NCI-H128 (cell line): ENCODE results near the gene RASA2.

Experiments
- DNase-seq: peaks from one replicate; lab custom pipeline; 2025; ENCODE audit not compliant: unreplicated experiment; lab: John Stamatoyannopoulos, UW

RASA2 gene, protein sequence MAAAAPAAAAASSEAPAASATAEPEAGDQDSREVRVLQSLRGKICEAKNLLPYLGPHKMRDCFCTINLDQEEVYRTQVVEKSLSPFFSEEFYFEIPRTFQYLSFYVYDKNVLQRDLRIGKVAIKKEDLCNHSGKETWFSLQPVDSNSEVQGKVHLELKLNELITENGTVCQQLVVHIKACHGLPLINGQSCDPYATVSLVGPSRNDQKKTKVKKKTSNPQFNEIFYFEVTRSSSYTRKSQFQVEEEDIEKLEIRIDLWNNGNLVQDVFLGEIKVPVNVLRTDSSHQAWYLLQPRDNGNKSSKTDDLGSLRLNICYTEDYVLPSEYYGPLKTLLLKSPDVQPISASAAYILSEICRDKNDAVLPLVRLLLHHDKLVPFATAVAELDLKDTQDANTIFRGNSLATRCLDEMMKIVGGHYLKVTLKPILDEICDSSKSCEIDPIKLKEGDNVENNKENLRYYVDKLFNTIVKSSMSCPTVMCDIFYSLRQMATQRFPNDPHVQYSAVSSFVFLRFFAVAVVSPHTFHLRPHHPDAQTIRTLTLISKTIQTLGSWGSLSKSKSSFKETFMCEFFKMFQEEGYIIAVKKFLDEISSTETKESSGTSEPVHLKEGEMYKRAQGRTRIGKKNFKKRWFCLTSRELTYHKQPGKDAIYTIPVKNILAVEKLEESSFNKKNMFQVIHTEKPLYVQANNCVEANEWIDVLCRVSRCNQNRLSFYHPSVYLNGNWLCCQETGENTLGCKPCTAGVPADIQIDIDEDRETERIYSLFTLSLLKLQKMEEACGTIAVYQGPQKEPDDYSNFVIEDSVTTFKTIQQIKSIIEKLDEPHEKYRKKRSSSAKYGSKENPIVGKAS

DNA sequence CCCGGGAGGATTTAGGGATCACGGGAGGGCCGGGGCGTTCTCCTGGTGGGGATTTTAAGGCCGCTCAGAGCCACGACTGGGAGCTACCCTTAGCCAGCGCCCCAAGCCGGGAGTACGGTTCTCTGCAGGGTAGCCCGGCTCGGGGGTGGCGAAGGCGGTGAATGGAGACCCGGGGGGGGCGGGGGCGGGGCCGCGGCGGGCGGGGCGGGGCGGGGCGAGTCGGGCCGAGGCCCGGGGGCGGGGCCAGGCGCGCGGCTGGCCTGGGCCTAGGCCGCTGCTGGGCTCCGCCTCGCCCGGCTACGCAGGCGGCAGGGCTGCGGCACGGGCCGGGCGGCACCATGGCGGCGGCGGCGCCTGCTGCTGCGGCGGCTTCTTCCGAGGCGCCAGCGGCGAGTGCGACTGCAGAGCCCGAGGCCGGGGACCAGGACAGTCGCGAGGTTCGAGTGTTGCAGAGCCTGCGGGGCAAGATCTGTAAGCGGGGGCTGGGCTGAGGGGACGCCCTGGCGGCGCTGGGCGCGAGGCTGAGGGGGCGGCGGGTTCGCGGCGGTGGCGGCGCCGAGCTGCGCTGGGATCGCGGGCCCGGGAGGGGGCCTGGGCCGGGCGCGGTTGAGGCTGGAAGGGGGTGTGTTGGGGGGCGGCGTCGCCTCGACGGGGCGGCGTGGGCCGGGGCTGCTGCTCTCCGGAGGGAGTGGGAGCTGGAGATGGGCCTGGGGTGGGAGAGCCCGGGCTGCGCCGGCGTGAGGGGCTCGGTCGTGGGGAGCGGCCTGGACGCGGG lies at the start of gene RASA2:
TSS of gene RASA2 (plus strand) at position 282 of the 775 bp plus-strand sequence. CDS start at position 339, 57 bp downstream.
- DNase-seq: peak; percentile 82

- no peak for DNase-seq
Observed at GRCh38 chr3:141439589-141439988, 47.2 kb upstream of the RASA2 start.

DNA sequence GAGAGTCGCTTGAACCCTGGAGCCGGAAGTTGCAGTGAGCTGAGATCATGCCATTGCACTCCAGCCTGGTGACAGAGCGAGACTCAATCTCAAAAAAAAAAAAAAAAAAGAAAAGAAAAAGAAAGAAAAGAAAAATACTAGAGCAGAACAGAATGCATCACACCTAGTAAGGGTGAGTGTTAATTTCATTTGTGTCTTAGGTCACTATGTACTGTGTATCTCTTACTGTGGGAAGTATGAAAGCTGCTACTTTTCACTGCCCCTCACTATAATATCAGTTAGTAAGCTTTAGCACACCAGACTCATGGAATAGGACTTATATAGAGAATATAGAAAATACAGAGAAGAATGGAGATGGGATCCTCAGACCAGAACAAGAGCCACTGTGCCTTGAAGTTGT lies 45.9 kb upstream of the RASA2 start:
- DNase-seq: no peak

GRCh38 chr3:141441381-141442364 lies 45.2 kb upstream of the RASA2 start:
- DNase-seq: no peak

GRCh38 chr3:141442446-141442845 lies 44.4 kb upstream of the RASA2 start:
- no peak for DNase-seq

GRCh38 chr3:141442914-141443313 lies 43.9 kb upstream of the RASA2 start:
- DNase-seq: no peak

- no peak for DNase-seq
Observed at GRCh38 chr3:141444586-141445285, 42.1 kb upstream of the RASA2 start.

GRCh38 chr3:141445990-141446389 lies 40.8 kb upstream of the RASA2 start:
- DNase-seq: no peak

DNA sequence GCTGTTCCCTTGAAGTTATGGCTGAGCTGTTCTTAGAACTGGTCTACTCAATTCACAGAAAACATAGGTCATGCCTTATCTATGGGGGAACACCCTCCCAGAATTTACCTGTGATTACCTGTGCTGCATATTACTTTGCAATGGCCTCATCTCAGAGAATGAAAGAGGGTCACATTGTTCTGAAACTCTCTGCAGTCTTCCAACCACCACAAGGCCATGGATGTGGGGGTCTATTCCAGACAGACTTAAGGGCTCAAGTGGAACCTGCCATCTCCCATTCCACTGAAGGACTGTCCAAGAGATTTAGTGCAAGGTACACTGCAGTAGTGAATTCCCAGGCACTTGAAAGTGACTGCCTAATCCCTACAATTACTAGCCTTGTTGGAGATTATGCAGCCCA lies 40.1 kb upstream of the RASA2 start:
- no peak for DNase-seq

- DNase-seq: no peak
Observed at GRCh38 chr3:141447383-141447782, 39.4 kb upstream of the RASA2 start.

GRCh38 chr3:141448606-141449220 lies 38.1 kb upstream of the RASA2 start:
- DNase-seq: no peak

DNA sequence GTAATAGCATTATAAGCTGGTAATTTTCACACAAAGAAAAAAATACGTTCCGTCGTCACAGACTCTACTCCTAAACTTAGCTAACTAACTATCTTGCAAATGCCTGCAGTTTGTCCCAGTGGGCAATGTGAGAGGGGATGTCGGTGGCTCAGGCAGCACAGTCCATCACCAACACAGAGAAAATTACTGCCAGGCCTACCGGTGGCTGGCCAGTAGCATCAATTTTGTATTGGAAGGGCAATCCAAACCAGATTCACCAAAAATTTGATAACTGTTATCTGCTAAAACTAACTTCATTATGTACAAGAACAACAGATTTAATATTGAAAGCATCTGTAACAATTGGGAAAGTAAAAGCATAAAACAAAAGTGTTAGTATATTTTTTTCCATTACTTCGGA lies 37.4 kb upstream of the RASA2 start:
- no peak for DNase-seq

DNA sequence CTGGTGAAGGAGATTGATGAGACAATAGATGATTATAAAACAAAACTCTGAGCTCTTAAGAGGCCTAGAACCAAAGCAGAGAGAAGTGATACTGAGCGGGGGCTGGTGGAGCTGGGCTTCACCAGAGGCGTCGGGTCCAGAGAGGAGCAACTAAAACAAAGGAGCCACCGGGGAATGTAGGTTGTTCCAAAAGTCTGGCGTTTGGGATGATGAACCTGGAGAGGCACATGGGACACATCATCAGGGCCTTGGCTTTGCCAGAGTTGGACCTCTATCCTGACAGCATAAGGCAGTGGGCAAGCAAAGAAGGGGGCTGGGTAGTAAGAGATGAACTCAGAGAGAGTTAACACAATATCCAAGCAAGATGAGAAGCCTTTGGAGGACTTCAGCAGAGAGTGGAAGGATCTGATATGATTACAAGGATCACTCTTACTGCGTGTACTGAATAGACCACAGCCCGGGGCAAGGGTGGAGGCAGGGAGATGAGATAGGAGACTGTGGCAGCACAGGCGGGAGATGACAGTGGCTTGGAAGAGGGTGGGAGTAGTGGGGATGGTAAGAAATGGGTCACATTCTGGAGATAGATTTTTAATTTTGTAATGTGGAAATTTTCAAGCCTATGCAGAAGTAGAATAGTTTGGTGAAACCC lies 36.0 kb upstream of the RASA2 start:
- DNase-seq: no peak

GRCh38 chr3:141452045-141452444 lies 34.8 kb upstream of the RASA2 start:
- no peak for DNase-seq

DNA sequence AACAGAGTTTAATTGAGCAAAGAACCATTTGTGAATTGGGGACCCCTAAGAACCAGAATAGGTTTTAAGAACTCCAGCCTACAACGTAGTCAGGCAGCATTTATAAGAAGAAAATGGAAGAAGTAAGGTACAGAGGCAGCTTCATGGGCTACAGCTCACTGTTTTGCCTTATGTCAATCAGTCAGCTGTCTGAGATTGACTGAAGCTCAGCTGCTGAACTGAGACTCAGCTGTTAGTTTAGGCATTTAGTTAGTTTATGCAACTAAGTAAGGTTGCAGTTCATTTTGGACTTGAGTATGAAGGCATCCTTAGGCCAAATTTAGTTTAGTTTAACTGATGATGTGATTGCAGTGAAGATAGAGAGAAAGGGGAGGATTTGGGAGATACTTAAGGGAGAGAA lies 34.1 kb upstream of the RASA2 start:
- DNase-seq: no peak

DNA sequence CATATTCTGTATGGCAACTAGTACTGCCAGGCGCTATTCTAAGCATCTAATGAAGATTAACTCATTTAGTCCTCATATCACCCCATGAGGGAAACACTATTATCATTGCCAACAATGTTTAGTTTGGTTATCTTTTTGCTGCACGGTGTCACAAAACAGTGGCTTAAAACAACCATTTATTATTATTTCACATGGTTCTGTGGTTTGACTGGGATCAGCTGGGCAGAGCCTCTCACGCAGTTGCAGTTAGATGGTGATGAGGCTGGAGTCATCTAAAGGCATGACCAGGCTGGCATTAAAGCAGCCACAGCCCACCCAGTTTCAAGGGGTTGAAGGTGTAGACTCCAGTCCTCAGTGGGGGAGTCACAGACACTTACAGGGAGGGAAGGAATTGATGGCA lies 32.8 kb upstream of the RASA2 start:
- DNase-seq: no peak

DNA sequence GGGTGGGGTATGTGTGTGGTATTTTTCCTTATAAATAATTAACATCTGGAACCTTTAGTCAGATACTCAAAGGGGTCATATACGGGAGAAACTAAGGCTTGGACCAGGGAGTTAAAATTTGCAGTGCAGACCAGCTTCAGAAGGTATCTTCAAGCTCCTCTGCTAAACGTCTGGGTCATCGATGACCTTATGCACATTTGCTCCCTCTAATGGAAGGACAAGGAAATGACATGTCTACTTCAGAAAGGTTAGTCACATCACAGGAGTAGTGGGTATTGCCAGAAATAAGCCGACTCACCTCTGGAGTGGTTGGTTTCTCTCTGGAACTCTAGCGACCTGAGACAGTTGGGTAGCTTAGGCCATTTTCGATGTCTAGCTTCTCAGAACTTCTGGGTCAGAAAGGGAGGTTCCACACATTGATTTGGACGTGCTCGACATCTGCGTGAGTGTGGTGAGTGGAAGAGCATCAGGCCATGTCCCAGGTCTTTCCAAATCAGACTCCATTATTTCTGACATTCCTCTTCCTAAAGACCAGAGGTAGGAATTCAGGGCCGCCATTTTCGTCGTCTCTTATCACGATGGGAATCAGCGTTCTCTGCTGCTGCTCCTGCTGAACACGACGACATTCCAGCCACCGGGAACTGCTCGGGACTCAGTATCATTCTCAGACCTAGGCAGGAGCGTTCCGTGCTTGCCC lies 31.8 kb upstream of the RASA2 start:
- peak; percentile 16 for DNase-seq
